ENCODE data around the gene CRIP2. TPM values are rescaled to one million over a fixed set of nuclear protein-coding genes. Genes with fewer than 3 reads are reported as not detected.
A peak's percentile ranks its signal among the peaks of the same experiment; 100 is the strongest.

CRIP2 gene
- total RNA-seq, 4 donors from 2014 or later = 103 to 203 (median 141) TPM

DNA sequence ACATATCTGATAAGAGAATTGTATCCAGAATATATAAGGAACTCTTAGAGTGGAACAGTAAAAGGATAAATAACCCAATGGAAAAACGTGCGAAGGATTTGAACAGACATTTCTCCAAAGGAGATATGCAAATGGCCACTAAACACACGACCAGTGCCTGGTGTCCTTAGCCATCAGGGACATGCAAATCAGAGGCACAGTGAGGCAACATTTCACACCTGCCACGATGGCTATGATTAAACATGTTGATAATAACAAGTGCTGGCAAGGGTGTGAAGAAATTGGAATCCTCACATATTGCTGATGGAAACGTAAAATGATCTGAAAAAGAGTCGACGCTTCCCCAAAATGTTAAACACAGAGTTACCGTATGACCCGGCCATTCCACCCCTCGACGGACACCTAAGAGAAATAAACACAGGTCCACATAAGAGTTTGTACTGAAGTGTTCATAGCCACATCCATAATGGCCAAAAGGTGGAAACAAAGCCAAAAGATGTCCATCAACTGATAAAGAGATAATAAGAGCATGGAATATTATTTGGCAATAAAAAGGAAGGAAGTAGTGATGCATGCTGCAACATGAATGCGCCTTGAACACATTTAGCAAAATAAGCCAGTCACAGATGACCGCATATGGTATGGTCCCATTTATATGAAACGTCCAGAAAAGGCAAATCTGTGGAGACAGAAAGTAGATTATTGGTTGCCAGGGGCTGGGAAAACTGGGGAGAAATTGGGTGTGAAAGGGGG is 45.5 kb downstream of the CRIP2 start:
- DNase-seq (ENCODE audit: low spot score in 2 of 2) = no peak
- 68 to 69% methylated on average over 14 of the region's 14 CpGs for WGBS, 2 donors
- no peak for TF ChIP-seq POLR2A (IDR thresholded peaks at IDR 0.05)
- TF ChIP-seq, protein P1, sequence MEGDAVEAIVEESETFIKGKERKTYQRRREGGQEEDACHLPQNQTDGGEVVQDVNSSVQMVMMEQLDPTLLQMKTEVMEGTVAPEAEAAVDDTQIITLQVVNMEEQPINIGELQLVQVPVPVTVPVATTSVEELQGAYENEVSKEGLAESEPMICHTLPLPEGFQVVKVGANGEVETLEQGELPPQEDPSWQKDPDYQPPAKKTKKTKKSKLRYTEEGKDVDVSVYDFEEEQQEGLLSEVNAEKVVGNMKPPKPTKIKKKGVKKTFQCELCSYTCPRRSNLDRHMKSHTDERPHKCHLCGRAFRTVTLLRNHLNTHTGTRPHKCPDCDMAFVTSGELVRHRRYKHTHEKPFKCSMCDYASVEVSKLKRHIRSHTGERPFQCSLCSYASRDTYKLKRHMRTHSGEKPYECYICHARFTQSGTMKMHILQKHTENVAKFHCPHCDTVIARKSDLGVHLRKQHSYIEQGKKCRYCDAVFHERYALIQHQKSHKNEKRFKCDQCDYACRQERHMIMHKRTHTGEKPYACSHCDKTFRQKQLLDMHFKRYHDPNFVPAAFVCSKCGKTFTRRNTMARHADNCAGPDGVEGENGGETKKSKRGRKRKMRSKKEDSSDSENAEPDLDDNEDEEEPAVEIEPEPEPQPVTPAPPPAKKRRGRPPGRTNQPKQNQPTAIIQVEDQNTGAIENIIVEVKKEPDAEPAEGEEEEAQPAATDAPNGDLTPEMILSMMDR (IDR thresholded peaks at IDR 0.05) = no peak
- no peak overlapping the region for H3K4me3 ChIP-seq (ENCODE audit: low read depth, poor library complexity, severe bottlenecking)
- intact Hi-C loops (cut with DNase I; ENCODE audit: low total_unique reads) = no loop called here

DNA sequence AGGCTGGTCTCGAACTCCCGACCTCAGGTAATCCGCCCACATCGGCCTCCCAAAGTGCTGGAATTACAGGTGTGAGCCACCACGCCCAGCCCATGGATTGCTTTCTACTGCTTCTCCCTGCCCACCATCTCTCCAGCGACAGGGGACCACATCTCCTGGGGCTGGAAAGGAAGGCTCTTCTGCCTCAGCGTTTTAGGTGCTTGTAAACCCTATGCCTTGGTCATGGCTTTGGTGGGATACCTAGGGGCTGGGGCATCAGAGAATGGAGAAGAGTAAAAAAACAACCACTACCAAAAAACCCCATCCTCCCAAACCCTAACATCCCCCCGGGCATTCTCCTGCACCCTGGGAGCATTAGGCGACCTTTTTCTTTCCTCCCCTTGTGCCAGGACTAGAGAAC is 50.7 kb downstream of the CRIP2 start:
- WGBS, 2 donors = 88 to 91% methylated on average over 9 of the region's 9 CpGs
- intact Hi-C loops (cut with DNase I; ENCODE audit: low total_unique reads) = loop anchor here (5.0 kb wide), 1 partner anchor 158 kb away; no protein-coding TSS in a partner anchor
- TF ChIP-seq, protein P1 (IDR thresholded peaks at IDR 0.05) = no peak
- TF ChIP-seq POLR2A (IDR thresholded peaks at IDR 0.05) = no peak
- H3K4me3 ChIP-seq (ENCODE audit: low read depth, poor library complexity, severe bottlenecking) = no peak overlapping the region
- DNase-seq (ENCODE audit: low spot score in 2 of 2) = no peak

DNA sequence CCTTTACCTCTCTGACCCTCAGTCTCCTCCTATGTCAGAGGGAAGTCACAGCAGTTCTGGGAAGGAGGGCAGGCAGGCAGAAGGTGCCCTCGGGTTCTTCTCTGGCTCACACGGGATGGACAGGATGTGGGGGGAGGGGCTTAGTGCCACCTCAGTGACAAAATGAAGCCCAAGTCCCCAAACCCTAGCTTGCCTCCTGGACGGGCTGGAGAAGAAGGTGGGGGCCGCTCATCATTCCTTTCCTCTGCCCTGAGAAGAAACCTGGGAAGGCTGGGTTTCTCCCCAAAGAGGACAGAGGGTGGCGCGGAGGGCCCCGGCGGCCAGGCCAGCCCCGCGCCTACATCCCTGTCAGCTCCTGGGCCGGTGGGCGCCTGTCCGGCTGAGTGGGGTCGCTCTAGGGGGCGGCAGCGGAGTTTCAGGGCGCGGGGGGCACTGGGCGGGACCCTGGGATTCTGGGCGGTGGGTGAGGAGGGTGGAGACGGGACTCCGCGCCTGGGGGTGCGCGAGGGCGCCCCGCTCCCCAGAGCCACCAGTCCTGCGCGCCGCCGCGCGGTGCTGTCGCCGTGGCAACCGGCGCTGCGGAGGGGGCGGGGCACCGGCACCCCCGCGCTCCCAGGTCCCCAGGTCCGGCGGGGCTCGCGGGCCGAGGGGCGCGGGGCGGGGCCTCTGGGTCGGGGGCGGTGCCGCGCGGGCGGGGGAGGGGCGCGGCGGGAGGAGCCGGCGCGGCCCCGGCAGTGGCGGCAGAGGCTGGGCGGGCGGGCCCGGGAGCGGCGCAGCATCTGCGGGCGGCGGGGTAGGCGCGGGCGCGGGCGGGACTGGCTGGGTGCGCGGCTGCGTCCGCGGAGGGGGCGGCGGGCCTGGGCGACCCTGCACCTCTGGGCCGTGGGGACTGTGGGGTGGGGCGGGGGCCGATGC is 51.5 kb downstream of the CRIP2 start, which contains the start of gene TMEM121:
Gene TMEM121, plus strand, starts transcription at position 723 of the 915 bp plus-strand sequence. CDS start 2,252 bp downstream, outside the sequence.
- peak within 1 kb of the TSS; percentile 24 for H3K4me3 ChIP-seq (ENCODE audit: low read depth, poor library complexity, severe bottlenecking)
- no peak for TF ChIP-seq POLR2A (IDR thresholded peaks at IDR 0.05)
- TF ChIP-seq, protein P1 (IDR thresholded peaks at IDR 0.05) = no peak
- intact Hi-C loops (cut with DNase I; ENCODE audit: low total_unique reads) = loop anchor here (5.0 kb wide), 1 partner anchor 159 kb away; no protein-coding TSS in a partner anchor
- DNase-seq (ENCODE audit: low spot score in 2 of 2) = peak in 1 of 2 donors; percentile 87
- 2 to 12% methylated on average over 14 to 15 of the region's 88 CpGs for WGBS, 2 donors

DNA sequence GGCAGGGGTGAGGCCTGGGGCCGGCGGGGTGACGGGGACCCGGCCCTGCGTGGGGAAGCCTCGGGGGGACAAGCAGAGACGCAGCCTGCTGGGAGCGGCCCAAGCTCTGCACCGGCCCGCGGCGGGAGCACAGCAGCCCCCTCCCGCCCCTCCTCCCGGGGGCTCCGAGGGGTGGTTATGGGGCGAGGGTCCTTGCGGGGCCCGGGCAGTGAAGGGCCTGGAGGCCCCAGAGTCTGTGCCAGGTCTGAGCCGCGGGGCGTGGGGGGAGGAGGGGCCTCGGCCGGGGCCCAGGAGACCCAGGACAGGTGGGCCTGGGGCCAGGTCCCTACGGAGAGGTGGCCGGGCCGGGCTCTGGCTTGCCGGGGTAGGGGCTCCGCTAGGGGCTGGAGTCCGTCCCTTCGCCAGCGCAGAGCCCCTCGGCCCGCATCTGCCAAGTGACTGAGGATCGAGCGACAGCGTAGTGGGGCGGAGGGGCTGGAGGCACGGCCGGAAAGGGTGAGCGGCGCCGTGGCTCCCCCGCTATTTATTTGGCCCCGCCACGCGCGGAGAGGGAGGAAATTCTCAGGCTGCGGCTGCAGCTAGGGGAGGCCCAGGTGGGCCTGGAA is 52.3 kb downstream of the CRIP2 start:
- 1% methylated on average over 20 to 26 of the region's 48 CpGs for WGBS, 2 donors
- TF ChIP-seq, protein P1 (IDR thresholded peaks at IDR 0.05) = no peak
- TF ChIP-seq POLR2A (IDR thresholded peaks at IDR 0.05) = no peak
- intact Hi-C loops (cut with DNase I; ENCODE audit: low total_unique reads) = loop anchor here (5.0 kb wide), 1 partner anchor 160 kb away; no protein-coding TSS in a partner anchor
- DNase-seq (ENCODE audit: low spot score in 2 of 2) = peak in 1 of 2 donors; percentile 85
- H3K4me3 ChIP-seq (ENCODE audit: low read depth, poor library complexity, severe bottlenecking) = peak overlapping the region; percentile 24

DNA sequence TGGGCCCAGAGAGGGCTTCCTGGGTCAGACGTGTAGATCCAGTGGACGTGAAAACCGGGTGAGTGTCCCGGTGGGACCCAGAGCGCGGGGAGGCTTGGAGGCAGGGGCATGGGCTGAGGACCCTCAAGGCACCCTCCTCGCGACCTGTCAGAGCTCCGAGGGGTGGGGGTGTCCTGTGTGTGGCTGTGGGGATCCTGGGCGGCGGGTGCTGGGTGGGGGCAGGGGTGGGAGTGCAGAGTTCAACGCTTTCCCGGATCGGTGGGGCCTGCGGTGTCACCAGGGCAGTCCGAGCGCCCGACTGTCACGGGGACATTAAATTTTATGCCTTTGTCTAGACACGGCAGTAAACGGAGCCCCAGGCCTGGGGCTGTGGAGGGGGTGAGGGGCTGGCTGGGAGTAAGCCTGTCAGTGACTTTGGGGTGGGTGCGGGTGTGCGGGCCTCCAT is 52.8 kb downstream of the CRIP2 start:
- H3K4me3 ChIP-seq (ENCODE audit: low read depth, poor library complexity, severe bottlenecking) = peak overlapping the region; percentile 24
- DNase-seq (ENCODE audit: low spot score in 2 of 2) = peak in 1 of 2 donors; percentile 86
- intact Hi-C loops (cut with DNase I; ENCODE audit: low total_unique reads) = loop anchor here (5.0 kb wide), 1 partner anchor 160 kb away; no protein-coding TSS in a partner anchor
- WGBS, 2 donors = 10 to 16% methylated on average over 22 of the region's 23 CpGs
- TF ChIP-seq, protein P1 (IDR thresholded peaks at IDR 0.05) = no peak
- no peak for TF ChIP-seq POLR2A (IDR thresholded peaks at IDR 0.05)
